RWPE1 (cell line): ENCODE data around the gene HARBI1.

Experiments
- CTCF ChIA-PET: fragments of 350-600 bp; sonication (Branson Sonifier 250); formaldehyde crosslinking; extraction: SDS; loops from one replicate; lab custom pipeline; 2021; lab: Yijun Ruan, JAX
- POLR2A ChIA-PET: fragments of 400-600 bp; formaldehyde crosslinking; extraction: SDS; loops from one replicate; lab custom pipeline; 2020; ENCODE audit warnings: antibody characterized with exemption; ENCODE audit not compliant: low non-redundant PET; lab: Yijun Ruan, JAX
- DNase-seq: peaks from one replicate; pipeline ENCODE4 v3.0.0; 2012; ENCODE audit warnings: low spot score
- H3K27ac ChIP-seq: fragments of 450-650 bp; 2 replicates; pipeline ENCODE4 v1.5.1; 2017
- TF ChIP-seq, protein P1 (sequence below): fragments of 450-650 bp; conservative IDR thresholded peaks from 2 replicates; pipeline ENCODE4 v1.5.1; 2017; ENCODE audit warnings: low read depth, mild to moderate bottlenecking

The HARBI1 gene

DNA sequence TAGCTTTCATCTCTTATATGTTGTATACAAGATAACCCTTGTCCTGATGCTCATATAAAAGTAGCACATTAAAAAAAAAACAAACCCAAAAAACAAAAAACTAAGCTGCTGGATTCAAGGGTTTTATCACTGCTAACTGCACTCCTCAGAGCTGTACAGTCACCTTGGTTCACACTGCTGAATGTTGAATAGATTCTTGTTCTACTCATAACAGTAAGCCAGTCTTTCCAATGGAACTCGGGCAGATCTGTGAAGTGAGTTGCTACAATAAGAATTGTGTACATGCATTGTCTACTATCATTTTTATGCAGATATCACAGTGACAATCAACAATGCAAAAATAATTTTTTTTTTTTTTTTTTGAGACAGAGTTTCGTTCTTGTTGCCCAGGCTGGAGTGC lies 4.7 kb downstream of the HARBI1 start:
- no peak overlapping the region for H3K27ac ChIP-seq
- CTCF ChIA-PET = interaction anchor here (0.6 kb wide), 1 partner anchor 260 kb away, joined by 3 read pairs; no protein-coding TSS in a partner anchor
- TF ChIP-seq, protein P1, sequence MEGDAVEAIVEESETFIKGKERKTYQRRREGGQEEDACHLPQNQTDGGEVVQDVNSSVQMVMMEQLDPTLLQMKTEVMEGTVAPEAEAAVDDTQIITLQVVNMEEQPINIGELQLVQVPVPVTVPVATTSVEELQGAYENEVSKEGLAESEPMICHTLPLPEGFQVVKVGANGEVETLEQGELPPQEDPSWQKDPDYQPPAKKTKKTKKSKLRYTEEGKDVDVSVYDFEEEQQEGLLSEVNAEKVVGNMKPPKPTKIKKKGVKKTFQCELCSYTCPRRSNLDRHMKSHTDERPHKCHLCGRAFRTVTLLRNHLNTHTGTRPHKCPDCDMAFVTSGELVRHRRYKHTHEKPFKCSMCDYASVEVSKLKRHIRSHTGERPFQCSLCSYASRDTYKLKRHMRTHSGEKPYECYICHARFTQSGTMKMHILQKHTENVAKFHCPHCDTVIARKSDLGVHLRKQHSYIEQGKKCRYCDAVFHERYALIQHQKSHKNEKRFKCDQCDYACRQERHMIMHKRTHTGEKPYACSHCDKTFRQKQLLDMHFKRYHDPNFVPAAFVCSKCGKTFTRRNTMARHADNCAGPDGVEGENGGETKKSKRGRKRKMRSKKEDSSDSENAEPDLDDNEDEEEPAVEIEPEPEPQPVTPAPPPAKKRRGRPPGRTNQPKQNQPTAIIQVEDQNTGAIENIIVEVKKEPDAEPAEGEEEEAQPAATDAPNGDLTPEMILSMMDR = no peak
- no peak for DNase-seq
- POLR2A ChIA-PET = interaction anchor here (0.6 kb wide), 1 partner anchor 19 kb away, joined by 3 read pairs; the partner anchor contains the start of gene AMBRA1

DNA sequence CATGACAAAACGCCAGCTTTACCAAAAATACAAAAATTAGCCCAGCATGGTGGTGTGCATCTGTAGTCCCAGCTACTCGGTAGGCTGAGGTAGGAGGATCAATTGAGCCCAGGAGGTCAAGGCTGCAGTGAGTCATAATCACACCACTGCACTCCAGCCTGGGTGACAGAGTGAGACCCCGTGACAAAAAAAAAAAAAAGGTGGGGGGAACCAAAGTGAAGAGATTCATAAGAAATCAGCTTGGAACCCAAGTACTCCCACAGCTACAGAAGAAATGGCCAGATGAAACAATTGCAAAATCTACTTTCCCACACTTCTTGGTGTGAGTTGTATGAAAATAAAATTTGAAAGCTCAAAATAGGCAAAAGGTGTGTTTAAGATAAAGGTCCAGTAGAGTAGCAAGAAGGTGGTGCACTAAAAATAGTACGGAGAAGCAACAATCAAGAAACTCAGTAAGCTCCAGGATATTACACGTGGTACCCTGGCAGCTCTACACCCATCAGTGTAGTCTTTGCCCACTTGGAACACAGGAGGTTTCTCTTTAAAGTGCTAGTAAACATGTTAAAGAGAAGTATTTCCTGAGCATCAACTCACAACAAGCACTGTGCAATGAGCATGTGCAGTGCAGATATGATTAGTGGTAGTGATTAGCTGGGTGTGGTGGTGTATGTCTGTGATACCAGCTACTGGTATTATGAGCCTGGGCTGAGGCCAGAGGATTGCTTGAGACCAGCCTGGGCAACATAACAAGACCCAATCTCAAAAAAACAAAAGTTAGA lies 5.3 kb downstream of the HARBI1 start:
- POLR2A ChIA-PET = interaction anchor here (0.6 to 0.7 kb wide), 2 partner anchors 18 to 604 kb away, joined by 3 to 5 read pairs; partner anchors contain the start of gene AMBRA1
- CTCF ChIA-PET = interaction anchor here (0.9 kb wide), 1 partner anchor 11 kb away, joined by 3 read pairs; no protein-coding TSS in a partner anchor
- no peak for DNase-seq
- no peak overlapping the region for H3K27ac ChIP-seq
- TF ChIP-seq, protein P1 = no peak

DNA sequence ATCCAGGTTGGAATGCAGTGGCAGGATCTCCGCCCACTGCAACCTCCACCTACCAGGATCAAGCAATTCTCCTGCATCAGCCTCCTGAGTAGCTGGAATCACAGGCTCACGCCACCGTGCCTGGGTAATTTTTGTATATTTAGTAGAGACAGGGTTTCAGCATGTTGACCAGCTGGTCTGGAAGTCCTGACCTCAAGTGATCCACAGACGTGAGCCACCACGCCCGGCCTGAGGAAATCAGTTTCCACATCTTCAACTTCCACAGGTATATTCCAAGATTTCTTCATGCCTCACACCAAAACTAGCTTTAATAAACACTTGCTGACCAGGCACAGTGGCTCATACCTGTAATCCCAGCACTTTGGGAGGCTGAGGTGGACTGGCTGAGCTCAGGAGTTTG lies 7.6 kb downstream of the HARBI1 start:
- TF ChIP-seq, protein P1 = no peak
- ChIA-PET CTCF (interaction anchor here (0.6 kb wide), 1 partner anchor 226 kb away, joined by 3 read pairs; no protein-coding TSS in a partner anchor), POLR2A (interaction anchor here (0.7 kb wide), 1 partner anchor 33 kb away, joined by 3 read pairs; no protein-coding TSS in a partner anchor)
- no peak overlapping the region for H3K27ac ChIP-seq
- no peak for DNase-seq

DNA sequence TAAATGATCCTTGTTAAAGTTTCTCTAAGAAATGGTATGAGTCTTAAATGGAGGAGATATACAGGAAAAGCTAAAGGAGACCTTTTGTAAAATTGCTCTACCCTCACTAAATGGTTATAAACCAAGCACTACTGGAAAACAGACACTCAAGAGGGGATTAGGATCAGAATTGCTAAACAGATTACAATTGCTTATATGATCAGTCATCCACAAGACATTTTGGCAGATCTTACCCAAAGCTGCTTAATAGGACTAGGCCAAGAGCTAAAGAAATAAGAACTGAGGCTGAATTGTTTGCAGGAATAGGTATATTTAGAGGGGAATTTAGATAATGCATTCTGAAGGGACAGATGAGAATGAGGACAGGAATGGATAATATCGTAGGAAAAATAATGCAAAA lies 9.5 kb downstream of the HARBI1 start:
- no peak overlapping the region for H3K27ac ChIP-seq
- ChIA-PET CTCF (interaction anchor here (0.5 kb wide), 1 partner anchor 60 kb away, joined by 5 read pairs; no protein-coding TSS in a partner anchor), POLR2A (interaction anchor here (0.6 kb wide), 1 partner anchor 355 kb away, joined by 4 read pairs; no protein-coding TSS in a partner anchor)
- DNase-seq = no peak
- TF ChIP-seq, protein P1 = no peak

DNA sequence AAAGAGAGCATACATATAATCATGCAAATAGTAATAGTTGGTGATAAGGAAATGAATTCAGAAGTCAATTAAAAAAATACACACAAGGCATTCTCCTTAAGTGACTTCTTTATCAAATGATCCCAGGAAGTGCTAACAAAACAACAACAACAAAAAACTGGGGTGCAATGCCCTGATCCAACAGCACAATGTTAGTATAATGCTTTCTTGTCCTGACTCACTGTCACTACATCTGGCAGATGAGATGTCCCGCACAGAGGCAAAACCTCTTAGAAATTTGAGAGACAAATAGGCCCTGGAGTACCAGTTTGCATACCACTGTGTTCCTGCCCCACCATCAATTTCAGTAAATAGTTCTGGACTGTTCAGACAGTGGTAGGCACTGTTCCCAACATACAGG lies 12.2 kb downstream of the HARBI1 start:
- DNase-seq = no peak
- TF ChIP-seq, protein P1 = no peak
- ChIA-PET CTCF (no interaction called here), POLR2A (no interaction called here)
- H3K27ac ChIP-seq = no peak overlapping the region

DNA sequence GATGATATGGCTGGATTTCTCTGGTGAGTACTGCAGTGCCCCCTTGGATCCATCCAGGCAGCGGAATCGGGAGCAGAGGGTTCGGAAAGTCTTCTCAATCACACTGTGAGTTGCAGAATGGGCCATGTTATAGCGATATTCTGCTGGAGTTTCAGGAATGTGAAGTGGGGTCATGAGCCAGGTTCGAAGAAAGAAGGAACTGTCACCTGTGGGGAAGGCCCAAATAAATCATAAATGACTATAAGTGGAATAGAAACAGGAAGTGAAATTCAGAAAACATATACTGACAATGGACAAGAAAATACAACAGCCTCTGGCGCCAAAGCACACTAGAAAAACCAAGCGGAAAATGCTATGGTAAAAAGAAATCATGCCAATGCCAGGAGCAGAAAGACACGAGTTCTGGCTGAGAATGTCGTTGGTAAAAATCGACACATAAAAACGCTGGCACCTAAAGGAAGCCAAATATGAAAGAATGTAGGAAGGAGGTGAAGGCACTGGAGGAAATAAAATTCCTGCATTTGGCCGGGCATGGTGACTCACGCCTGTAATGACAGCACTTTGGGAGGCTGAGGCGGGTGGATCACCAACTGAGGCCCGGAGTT lies 13.2 kb downstream of the HARBI1 start:
- ChIA-PET CTCF (no interaction called here), POLR2A (no interaction called here)
- H3K27ac ChIP-seq = no peak overlapping the region
- TF ChIP-seq, protein P1 = no peak
- no peak for DNase-seq
